NCI-H146 (cell line): ENCODE data around the gene PPP3CB.
A peak's percentile ranks its signal among the peaks of the same experiment; 100 is the strongest.

Experiments used
- DNase-seq: peaks from one replicate; lab custom pipeline; 2025; lab: John Stamatoyannopoulos, UW

Gene PPP3CB

GRCh38 chr10:73495884-73496674 is at the start of gene PPP3CB:
PPP3CB (minus strand) TSS chr10:73496024; CDS start chr10:73495889, 135 bp downstream.
- DNase-seq = peak; percentile 96

GRCh38 chr10:73545357-73545756 is 49.5 kb upstream of the PPP3CB start:
- DNase-seq = no peak

GRCh38 chr10:73537709-73538108 is 41.9 kb upstream of the PPP3CB start:
- no peak for DNase-seq

- no peak for DNase-seq
Measured at GRCh38 chr10:73537288-73537687, 41.5 kb upstream of the PPP3CB start.

- DNase-seq = no peak
Measured at GRCh38 chr10:73534857-73535256, 39.0 kb upstream of the PPP3CB start.

- DNase-seq = peak; percentile 80
Measured at GRCh38 chr10:73529089-73529832, 33.4 kb upstream of the PPP3CB start.

GRCh38 chr10:73522263-73522662 is 26.4 kb upstream of the PPP3CB start:
- DNase-seq = no peak

GRCh38 chr10:73519336-73519735 is 23.5 kb upstream of the PPP3CB start:
- DNase-seq = no peak

- no peak for DNase-seq
Measured at GRCh38 chr10:73517166-73517888, 21.5 kb upstream of the PPP3CB start.

GRCh38 chr10:73512207-73512743 is 16.5 kb upstream of the PPP3CB start:
- no peak for DNase-seq

GRCh38 chr10:73509695-73510094 is 13.9 kb upstream of the PPP3CB start:
- DNase-seq = no peak

GRCh38 chr10:73506491-73506890 is 10.7 kb upstream of the PPP3CB start:
- no peak for DNase-seq

- no peak for DNase-seq
Measured at GRCh38 chr10:73506074-73506473, 10.2 kb upstream of the PPP3CB start.

GRCh38 chr10:73503037-73503436 is 7.2 kb upstream of the PPP3CB start:
- DNase-seq = no peak

- DNase-seq = no peak
Measured at GRCh38 chr10:73501651-73502050, 5.8 kb upstream of the PPP3CB start.

- DNase-seq = no peak
Measured at GRCh38 chr10:73497623-73498022, 1.8 kb upstream of the PPP3CB start.

GRCh38 chr10:73495226-73495883 is 469 bp downstream of the PPP3CB start:
- peak; percentile 94 for DNase-seq

GRCh38 chr10:73494877-73495225 is 973 bp downstream of the PPP3CB start:
- DNase-seq = no peak

GRCh38 chr10:73494213-73494612 is 1.6 kb downstream of the PPP3CB start:
- DNase-seq = no peak

- DNase-seq = no peak
Measured at GRCh38 chr10:73493781-73494180, 2.0 kb downstream of the PPP3CB start.

- no peak for DNase-seq
Measured at GRCh38 chr10:73486601-73487000, 9.2 kb downstream of the PPP3CB start.

GRCh38 chr10:73485320-73485719 is 10.5 kb downstream of the PPP3CB start:
- DNase-seq = no peak
